Posterior vena cava (tissue), 2 donors: ENCODE results near the gene DST. TPM values are rescaled to one million over a fixed set of nuclear protein-coding genes. Genes with fewer than 3 reads are reported as not detected.

ENCODE experiments used
- DNase-seq: peaks from one replicate; pipeline ENCODE4 v3.0.0-alpha.2; 2020; ENCODE audit warnings: low spot score
- intact Hi-C, 2 donors: fragments of 100-400 bp; cut with DNase I; formaldehyde crosslinking; loops; one replicate each; pipeline versions ENCODE4 v1.14.1 to v1.14.2; 2022 to 2023
- long read RNA-seq, 2 donors: library from polyadenylated mRNA; unstranded; transcript quantifications; one replicate each; pipeline ENCODE4 v2.0.0, GENCODE V29; 2020 to 2021
- total RNA-seq, 2 donors: library from RNA; stranded (reverse); fragmentation: NEBNext Ultra II Directional; extraction: Animal tissue kit (Norgen Biotek cat#: 25700); gene quantifications; one replicate each; pipeline ENCODE4 v1.2.1, GENCODE V29; 2021
- donor health status: DM: yes; HTN: yes; CAD: no.
- donor health status: DM: yes; HTN: yes; CAD: no.

Gene DST
- 100 to 1,000 TPM; 473 to 630 TPM for total RNA-seq
- long read RNA-seq, donor 1, partial matches to known transcripts, result 18 of 42 reads
- long read RNA-seq, donor 1, other reads (novel, unspliced or antisense), result 18 of 42 reads
- long read RNA-seq, donor 2, transcript DST-211 (4 exons, 2,016 nt), result major isoform, 5 of 90 reads
- long read RNA-seq, donor 2, partial matches to known transcripts, result 59 of 90 reads
- long read RNA-seq, donor 2, other reads (novel, unspliced or antisense), result 20 of 90 reads

- intact Hi-C loops, result loop anchor here (5.0 to 10.0 kb wide), 2 partner anchors 52 to 210 kb away; no protein-coding TSS in a partner anchor
Measured at GRCh38 chr6:56642366-56643261, at the start of gene DST. Gene DST, minus strand, starts transcription at chr6:56642889.

GRCh38 chr6:56691814-56692213, 49.1 kb upstream of the DST start:
- intact Hi-C loops, result loop anchor here in 1 of 2 donors (10.0 kb wide), 1 partner anchor 47 kb away; the partner anchor contains the start of gene DST
- no peak for DNase-seq

More at GRCh38 chr6:56642366-56643261, at the start of gene DST:
- DNase-seq, result no peak

GRCh38 chr6:56691286-56691595, 48.6 kb upstream of the DST start:
- intact Hi-C loops, result loop anchor here in 1 of 2 donors (10.0 kb wide), 1 partner anchor 46 kb away; the partner anchor contains the start of gene DST
- no peak for DNase-seq

- DNase-seq, result no peak
- intact Hi-C loops, result loop anchor here in 1 of 2 donors (10.0 kb wide), 1 partner anchor 46 kb away; the partner anchor contains the start of gene DST
Measured at GRCh38 chr6:56690519-56691285, 48.0 kb upstream of the DST start.

GRCh38 chr6:56689663-56690062, 47.0 kb upstream of the DST start:
- intact Hi-C loops, result loop anchor here in 1 of 2 donors (10.0 kb wide), 1 partner anchor 45 kb away; the partner anchor contains the start of gene DST

GRCh38 chr6:56689114-56689513, 46.4 kb upstream of the DST start:
- no peak for DNase-seq
- intact Hi-C loops, result no loop called here

More at GRCh38 chr6:56689663-56690062, 47.0 kb upstream of the DST start:
- no peak for DNase-seq

GRCh38 chr6:56688521-56688920, 45.8 kb upstream of the DST start:
- no peak for DNase-seq
- intact Hi-C loops, result no loop called here

GRCh38 chr6:56687551-56687950, 44.9 kb upstream of the DST start:
- intact Hi-C loops, result no loop called here
- no peak for DNase-seq

- intact Hi-C loops, result no loop called here
- no peak for DNase-seq
Measured at GRCh38 chr6:56686429-56686828, 43.7 kb upstream of the DST start.

- no peak for DNase-seq
- intact Hi-C loops, result no loop called here
Measured at GRCh38 chr6:56685994-56686393, 43.3 kb upstream of the DST start.

GRCh38 chr6:56685102-56685733, 42.5 kb upstream of the DST start:
- intact Hi-C loops, result no loop called here
- no peak for DNase-seq

- DNase-seq, result no peak
- intact Hi-C loops, result no loop called here
Measured at GRCh38 chr6:56684342-56685101, 41.8 kb upstream of the DST start.

GRCh38 chr6:56683882-56684281, 41.2 kb upstream of the DST start:
- no peak for DNase-seq
- intact Hi-C loops, result no loop called here

- intact Hi-C loops, result no loop called here
- DNase-seq, result no peak
Measured at GRCh38 chr6:56682635-56683034, 39.9 kb upstream of the DST start.

GRCh38 chr6:56677559-56677958, 34.9 kb upstream of the DST start:
- intact Hi-C loops, result no loop called here
- no peak for DNase-seq

- DNase-seq, result no peak
- intact Hi-C loops, result no loop called here
Measured at GRCh38 chr6:56671651-56672461, 29.2 kb upstream of the DST start.

- no peak for DNase-seq
- intact Hi-C loops, result no loop called here
Measured at GRCh38 chr6:56671160-56671559, 28.5 kb upstream of the DST start.

GRCh38 chr6:56669041-56669440, 26.4 kb upstream of the DST start:
- intact Hi-C loops, result no loop called here
- DNase-seq, result no peak
